ENCODE results near the gene KCNJ9. TPM values are rescaled to one million over a fixed set of nuclear protein-coding genes. Genes with fewer than 3 reads are reported as not detected.

The KCNJ9 gene
- total and polyA plus RNA-seq, 2 of the 13 experiments (the other 11 are each of a cell fraction or from before 2014, with no cell fraction given): not detected

GRCh38 chr1:160103658-160104408 is 22.5 kb downstream of the KCNJ9 start:
- peaks cover 83% of the 10 kb centered on the region for H3K4me1 ChIP-seq (ENCODE audit: insufficient read depth, low read length)
- DNase-seq (ENCODE audit: low spot score) (no peak), ATAC-seq (no peak), FAIRE-seq (no peak)
- H3K9me3 ChIP-seq (ENCODE audit: low read length): no peaks in the 10 kb centered on the region
- BruUV-seq (replicated peaks): no TSS peak
- intact Hi-C loops (cut with micrococcal nuclease; ENCODE audit: unreplicated experiment) (loop anchor here (5.0 kb wide), 1 partner anchor 273 kb away; no protein-coding TSS in a partner anchor), in situ Hi-C loops (cut with HindIII; ENCODE audit: extremely low pct_ligation_motif_present, low pct_unique_long_range_greater_than_20kb) (loop anchor here (10.0 kb wide), 1 partner anchor 111 kb away; no protein-coding TSS in a partner anchor)
- H3K36me3 ChIP-seq (replicated peaks in 1 of 2; ENCODE audit: control insufficient read depth in 1 of 2, insufficient read depth in 2 of 2, low read length in 2 of 2): no peaks in the 10 kb centered on the region; a peak in 1 of 5 replicates
- H3K79me2 ChIP-seq (ENCODE audit: insufficient read depth, low read length): no peaks in the 10 kb centered on the region
- no peak overlapping the region for H3K27ac ChIP-seq (ENCODE audit: extremely low read length, insufficient read depth, low read length)
- WGBS (ENCODE audit: low lambda C conversion rate): 21% methylated on average over 6 of the region's 6 CpGs
- H3K27me3 ChIP-seq (ENCODE audit: control insufficient read depth in 1 of 2, insufficient read depth in 2 of 2, low read length in 2 of 2): no peaks in the 10 kb centered on the region
- ChIA-PET CTCF (ENCODE audit: low intra/inter-chr PET ratio, low total read pairs) (no interaction called here), POLR2A (no interaction called here)
- no peak for TF ChIP-seq ZBTB46 (CRISPR knock-in tag; IDR thresholded peaks at IDR 0.05; ENCODE audit: borderline replicate concordance)
- no peak for TF ChIP-seq ZNF777 (CRISPR knock-in tag; IDR thresholded peaks at IDR 0.05)
- no peak for TF ChIP-seq NFE2 (CRISPR knock-in tag; IDR thresholded peaks at IDR 0.05)
- TF ChIP-seq KDM5B (CRISPR knock-in tag; IDR thresholded peaks at IDR 0.05; ENCODE audit: borderline replicate concordance): no peak
- no peak for TF ChIP-seq ZNF576 (CRISPR knock-in tag; IDR thresholded peaks at IDR 0.05)
- TF ChIP-seq REPIN1 (CRISPR knock-in tag; IDR thresholded peaks at IDR 0.05; ENCODE audit: borderline replicate concordance, low read depth): no peak
- peak; percentile 66 for TF ChIP-seq ZNF646 (CRISPR knock-in tag; IDR thresholded peaks at IDR 0.05)
- H3K4me3 ChIP-seq (replicated peaks in 1 of 3; ENCODE audit: insufficient read depth in 1 of 3, low read depth in 2 of 3, low read length in 3 of 3): no peak overlapping the region
- H3K9ac ChIP-seq (ENCODE audit: insufficient read depth, low read depth, low read length): peak overlapping the region; percentile 36; the same call in 1 of the 2 replicates
- H2AFZ ChIP-seq (ENCODE audit: low read length): peak overlapping the region; percentile 39
- H4K20me1 ChIP-seq (ENCODE audit: insufficient read depth, low read length): no peaks in the 10 kb centered on the region
- peak overlapping the region; percentile 4; the same call in 1 of the 2 replicates for H3K4me2 ChIP-seq (ENCODE audit: low read depth, low read length)
